Measurements from ENCODE around the gene TACC3.

DNA sequence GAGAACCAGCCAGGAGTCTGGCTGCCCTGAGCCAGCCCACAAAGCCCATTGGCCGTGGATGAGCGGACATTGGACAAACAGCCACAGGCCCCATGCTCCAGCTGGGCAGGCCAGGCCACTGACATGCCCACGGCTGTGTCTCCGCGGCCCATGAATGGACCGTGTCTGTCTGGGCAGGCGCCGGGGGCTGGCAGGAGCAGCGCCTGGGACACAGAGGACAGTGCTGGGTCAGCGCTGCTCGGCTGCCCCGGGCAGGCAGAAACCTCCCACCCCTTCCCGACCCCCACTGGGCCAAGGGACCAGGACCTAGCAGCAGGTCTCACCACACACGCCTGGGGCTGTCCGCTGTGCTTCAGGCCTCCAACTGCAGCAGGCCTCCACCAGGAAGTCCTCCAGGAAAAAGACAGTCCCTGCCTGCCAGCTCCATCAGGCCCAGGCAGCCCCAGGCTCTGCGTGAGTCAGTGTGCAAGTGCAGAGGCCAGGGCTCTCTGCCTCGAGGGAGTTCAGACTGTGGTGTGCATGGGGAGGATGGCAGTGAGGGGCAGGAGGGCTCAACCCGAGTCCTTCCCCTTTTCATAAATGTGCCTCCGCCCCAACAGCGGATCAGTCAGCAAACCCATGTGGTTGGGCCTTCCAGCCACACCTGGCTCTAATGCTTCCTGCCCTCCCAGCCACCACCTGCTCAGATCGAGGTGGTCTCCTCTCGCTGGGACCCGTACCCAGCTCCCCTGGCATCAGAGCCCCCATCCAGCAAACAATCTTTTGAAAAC, 54.6 kb downstream of the TACC3 start:
- TF ChIP-seq, protein P1, sequence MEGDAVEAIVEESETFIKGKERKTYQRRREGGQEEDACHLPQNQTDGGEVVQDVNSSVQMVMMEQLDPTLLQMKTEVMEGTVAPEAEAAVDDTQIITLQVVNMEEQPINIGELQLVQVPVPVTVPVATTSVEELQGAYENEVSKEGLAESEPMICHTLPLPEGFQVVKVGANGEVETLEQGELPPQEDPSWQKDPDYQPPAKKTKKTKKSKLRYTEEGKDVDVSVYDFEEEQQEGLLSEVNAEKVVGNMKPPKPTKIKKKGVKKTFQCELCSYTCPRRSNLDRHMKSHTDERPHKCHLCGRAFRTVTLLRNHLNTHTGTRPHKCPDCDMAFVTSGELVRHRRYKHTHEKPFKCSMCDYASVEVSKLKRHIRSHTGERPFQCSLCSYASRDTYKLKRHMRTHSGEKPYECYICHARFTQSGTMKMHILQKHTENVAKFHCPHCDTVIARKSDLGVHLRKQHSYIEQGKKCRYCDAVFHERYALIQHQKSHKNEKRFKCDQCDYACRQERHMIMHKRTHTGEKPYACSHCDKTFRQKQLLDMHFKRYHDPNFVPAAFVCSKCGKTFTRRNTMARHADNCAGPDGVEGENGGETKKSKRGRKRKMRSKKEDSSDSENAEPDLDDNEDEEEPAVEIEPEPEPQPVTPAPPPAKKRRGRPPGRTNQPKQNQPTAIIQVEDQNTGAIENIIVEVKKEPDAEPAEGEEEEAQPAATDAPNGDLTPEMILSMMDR (IDR thresholded peaks at IDR 0.05) = no peak
- no peak for TF ChIP-seq EP300 (IDR thresholded peaks at IDR 0.05)
